ENCODE results near the gene JAM3.

The JAM3 gene

GRCh38 chr11:134041349-134041748, 27.5 kb upstream of the JAM3 start:
- Histone ChIP-seq H3K4me3 (ENCODE audit: low read length) (no peak overlapping the region), H3K4me2 (ENCODE audit: low read length) (no peak overlapping the region), H3K9me3 (ENCODE audit: control insufficient read depth, insufficient read depth, low read length) (no peaks in the 10 kb centered on the region), H3K9me2 (replicated peaks; ENCODE audit: control insufficient read depth, low read length) (no peaks in the 10 kb centered on the region), H3K27ac (ENCODE audit: low read depth, low read length) (no peak overlapping the region), H3K4me1 (ENCODE audit: control insufficient read depth, low read length) (no peaks in the 10 kb centered on the region), H3K27me3 (ENCODE audit: control insufficient read depth, low read length) (peaks cover 5% of the 10 kb centered on the region; the same call in 1 of the 2 replicates), H3F3A (ENCODE audit: control insufficient read depth, insufficient read depth) (no peaks in the 10 kb centered on the region), H4K20me1 (ENCODE audit: control insufficient read depth, insufficient read depth, low read depth, low read length) (no peaks in the 10 kb centered on the region), H3K79me2 (ENCODE audit: control insufficient read depth, low read length) (no peaks in the 10 kb centered on the region), H3K36me3 (ENCODE audit: control insufficient read depth, low read length) (no peaks in the 10 kb centered on the region)
- TF ChIP-seq EZH2phosphoT487 (IDR thresholded peaks at IDR 0.05; ENCODE audit: borderline replicate concordance, low read length) (no peak), CTCF (IDR thresholded peaks at IDR 0.05; ENCODE audit: low read depth, low read length, poor library complexity, severe bottlenecking) (no peak)

DNA sequence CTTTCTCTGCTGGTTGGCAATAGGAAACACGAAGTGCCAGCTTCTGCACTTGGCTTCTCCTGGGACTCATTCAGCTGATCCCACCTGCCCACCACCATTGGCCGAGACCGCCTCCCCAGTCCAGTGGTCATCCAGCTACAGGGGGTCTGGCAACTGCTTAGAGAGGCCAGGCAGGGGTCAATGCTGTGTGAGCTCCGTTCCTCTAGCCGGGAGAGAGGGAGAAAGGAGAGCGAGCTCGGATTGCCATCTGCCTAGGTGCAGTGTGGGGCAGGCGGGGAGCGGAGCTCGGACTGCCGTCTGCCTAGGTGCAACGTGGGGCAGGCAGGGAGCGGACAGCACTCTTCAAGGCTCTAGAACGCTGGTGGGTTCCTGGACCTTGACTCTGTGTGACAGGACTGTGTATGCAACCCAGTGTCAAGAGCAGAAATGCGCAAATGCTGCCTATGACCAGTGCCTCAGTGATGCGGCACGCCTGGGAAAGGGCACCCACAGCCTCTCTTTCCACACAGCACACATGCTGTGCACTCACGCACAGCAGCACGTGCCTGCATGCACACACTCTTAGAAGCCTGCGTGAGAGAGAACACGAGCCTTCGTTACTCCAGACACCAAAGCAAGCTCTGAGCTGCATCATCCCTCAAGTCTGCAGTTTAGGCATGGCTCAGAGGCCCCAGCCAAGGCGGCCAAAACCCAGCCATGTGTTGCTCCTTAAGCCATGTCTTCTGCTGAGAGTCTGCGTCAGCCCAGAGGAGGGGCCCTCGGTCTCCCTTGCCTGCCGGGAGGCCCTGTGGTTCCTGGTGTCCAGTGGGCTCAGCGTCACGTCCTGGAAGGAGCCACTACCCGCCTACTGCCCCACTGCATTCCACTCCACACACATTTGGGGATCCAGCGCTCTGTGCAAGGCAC, 26.8 kb upstream of the JAM3 start:
- no peak for TF ChIP-seq EZH2phosphoT487 (IDR thresholded peaks at IDR 0.05; ENCODE audit: borderline replicate concordance, low read length)
- no peak for TF ChIP-seq CTCF (IDR thresholded peaks at IDR 0.05; ENCODE audit: low read depth, low read length, poor library complexity, severe bottlenecking)
- Histone ChIP-seq H3K9me3 (ENCODE audit: control insufficient read depth, insufficient read depth, low read length) (no peaks in the 10 kb centered on the region), H3K4me2 (ENCODE audit: low read length) (no peak overlapping the region), H3K27ac (ENCODE audit: low read depth, low read length) (no peak overlapping the region), H3K36me3 (ENCODE audit: control insufficient read depth, low read length) (no peaks in the 10 kb centered on the region), H3K79me2 (ENCODE audit: control insufficient read depth, low read length) (no peaks in the 10 kb centered on the region), H3K4me3 (ENCODE audit: low read length) (no peak overlapping the region), H4K20me1 (ENCODE audit: control insufficient read depth, insufficient read depth, low read depth, low read length) (no peaks in the 10 kb centered on the region), H3K9me2 (replicated peaks; ENCODE audit: control insufficient read depth, low read length) (no peaks in the 10 kb centered on the region), H3F3A (ENCODE audit: control insufficient read depth, insufficient read depth) (no peaks in the 10 kb centered on the region), H3K27me3 (ENCODE audit: control insufficient read depth, low read length) (peaks cover 5% of the 10 kb centered on the region; the same call in 1 of the 2 replicates), H3K4me1 (ENCODE audit: control insufficient read depth, low read length) (no peaks in the 10 kb centered on the region)

GRCh38 chr11:134043821-134044420, 25.0 kb upstream of the JAM3 start:
- Histone ChIP-seq H3K27ac (ENCODE audit: low read depth, low read length) (no peak overlapping the region), H3K79me2 (ENCODE audit: control insufficient read depth, low read length) (no peaks in the 10 kb centered on the region), H3K4me2 (ENCODE audit: low read length) (no peak overlapping the region), H4K20me1 (ENCODE audit: control insufficient read depth, insufficient read depth, low read depth, low read length) (no peaks in the 10 kb centered on the region), H3K9me3 (ENCODE audit: control insufficient read depth, insufficient read depth, low read length) (no peaks in the 10 kb centered on the region), H3K36me3 (ENCODE audit: control insufficient read depth, low read length) (no peaks in the 10 kb centered on the region), H3K4me1 (ENCODE audit: control insufficient read depth, low read length) (no peaks in the 10 kb centered on the region), H3F3A (ENCODE audit: control insufficient read depth, insufficient read depth) (no peaks in the 10 kb centered on the region), H3K4me3 (ENCODE audit: low read length) (no peak overlapping the region), H3K27me3 (ENCODE audit: control insufficient read depth, low read length) (no peaks in the 10 kb centered on the region), H3K9me2 (replicated peaks; ENCODE audit: control insufficient read depth, low read length) (no peaks in the 10 kb centered on the region)
- TF ChIP-seq CTCF (IDR thresholded peaks at IDR 0.05; ENCODE audit: low read depth, low read length, poor library complexity, severe bottlenecking): no peak

All from DOHH2 (cell line).